NCI-H1694 (cell line): Measurements from ENCODE around the gene SLF2.

Experiments used
- DNase-seq: peaks from one replicate; lab custom pipeline; 2025; lab: John Stamatoyannopoulos, UW

The SLF2 gene

GRCh38 chr10:100981178-100981772 is 68.5 kb downstream of the SLF2 start:
- no peak for DNase-seq

GRCh38 chr10:100982916-100983830 is 70.4 kb downstream of the SLF2 start:
- no peak for DNase-seq

DNA sequence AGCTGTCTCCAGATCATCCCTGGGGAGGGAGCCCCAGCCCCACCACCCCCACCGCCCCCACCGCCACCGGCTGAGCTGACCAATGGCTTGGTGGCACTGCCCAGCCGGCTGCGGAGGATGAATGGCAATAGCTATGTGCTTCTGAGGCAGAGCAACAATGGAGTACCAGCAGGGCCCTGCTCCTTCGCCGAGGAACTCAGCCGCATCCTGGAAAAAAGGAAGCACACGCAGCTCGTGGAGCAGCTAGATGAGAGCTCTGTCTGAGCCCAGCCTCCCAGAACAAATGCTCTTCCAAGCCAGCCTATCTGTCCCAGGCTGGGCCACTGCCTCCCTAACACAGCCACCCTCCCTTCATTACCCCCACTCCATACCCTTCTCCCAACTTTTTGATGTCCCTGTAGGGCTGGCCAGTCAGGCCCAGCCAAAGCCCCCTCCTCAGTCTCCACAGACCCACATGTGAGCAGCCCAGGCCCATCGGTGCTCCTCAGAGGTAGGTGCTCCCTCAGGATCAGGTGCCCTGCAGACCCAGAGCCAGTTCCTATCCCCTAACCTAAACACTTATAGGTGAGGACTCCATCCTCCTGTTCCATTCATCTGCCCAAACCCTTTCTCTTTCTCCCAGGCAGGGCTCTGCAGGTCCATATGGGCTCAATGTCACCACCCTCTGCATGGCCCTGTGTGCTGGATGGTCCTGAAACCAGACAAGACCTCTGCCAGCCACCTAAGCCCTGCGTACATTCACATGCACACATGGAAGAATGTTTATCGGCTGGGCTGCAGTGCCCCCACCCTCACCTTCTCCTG is 71.3 kb downstream of the SLF2 start:
- DNase-seq, result no peak

DNA sequence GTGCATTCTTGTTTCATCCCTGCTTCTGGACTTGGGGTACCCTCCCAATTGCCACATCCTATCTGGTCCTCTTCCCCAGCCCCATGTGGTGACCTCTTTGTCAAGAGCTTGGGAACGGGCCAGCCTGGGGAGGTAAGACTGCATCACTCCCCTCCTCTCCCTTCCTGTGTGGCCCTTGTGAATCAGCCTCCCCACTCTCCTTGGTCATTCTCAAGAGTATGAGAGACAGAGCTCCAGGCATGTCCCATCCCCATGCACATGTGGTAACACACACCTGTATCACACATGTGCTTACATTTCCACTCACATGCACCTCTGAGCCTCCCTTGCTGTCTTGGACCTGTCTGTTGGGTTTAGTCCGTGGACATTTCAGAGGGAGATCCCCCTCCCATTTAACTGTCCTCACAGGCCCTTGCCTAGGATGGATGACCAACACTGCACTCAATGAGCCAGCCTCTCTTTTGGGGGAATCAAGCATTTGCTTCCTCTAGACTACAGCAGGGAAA is 72.0 kb downstream of the SLF2 start:
- no peak for DNase-seq

DNA sequence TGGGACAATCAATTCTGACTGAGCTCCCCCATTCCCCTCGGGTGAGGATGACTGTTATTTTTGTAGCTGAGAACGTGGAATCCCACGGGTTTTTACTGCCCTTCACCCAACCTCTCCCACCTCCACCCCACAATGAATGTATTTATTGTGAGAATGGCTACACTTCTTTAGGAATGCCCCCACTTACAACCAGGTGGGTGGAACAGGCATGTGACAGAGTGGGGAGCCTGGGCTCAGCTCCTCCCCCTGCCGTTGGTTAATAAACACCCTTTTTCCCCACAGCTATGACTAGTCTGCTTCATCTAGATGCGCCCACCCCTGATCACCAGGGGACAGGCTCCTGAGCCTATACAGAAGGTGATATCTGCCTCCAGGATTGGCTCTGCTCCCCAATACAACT is 72.6 kb downstream of the SLF2 start:
- no peak for DNase-seq

GRCh38 chr10:100986623-100986951 is 73.8 kb downstream of the SLF2 start:
- no peak for DNase-seq

DNA sequence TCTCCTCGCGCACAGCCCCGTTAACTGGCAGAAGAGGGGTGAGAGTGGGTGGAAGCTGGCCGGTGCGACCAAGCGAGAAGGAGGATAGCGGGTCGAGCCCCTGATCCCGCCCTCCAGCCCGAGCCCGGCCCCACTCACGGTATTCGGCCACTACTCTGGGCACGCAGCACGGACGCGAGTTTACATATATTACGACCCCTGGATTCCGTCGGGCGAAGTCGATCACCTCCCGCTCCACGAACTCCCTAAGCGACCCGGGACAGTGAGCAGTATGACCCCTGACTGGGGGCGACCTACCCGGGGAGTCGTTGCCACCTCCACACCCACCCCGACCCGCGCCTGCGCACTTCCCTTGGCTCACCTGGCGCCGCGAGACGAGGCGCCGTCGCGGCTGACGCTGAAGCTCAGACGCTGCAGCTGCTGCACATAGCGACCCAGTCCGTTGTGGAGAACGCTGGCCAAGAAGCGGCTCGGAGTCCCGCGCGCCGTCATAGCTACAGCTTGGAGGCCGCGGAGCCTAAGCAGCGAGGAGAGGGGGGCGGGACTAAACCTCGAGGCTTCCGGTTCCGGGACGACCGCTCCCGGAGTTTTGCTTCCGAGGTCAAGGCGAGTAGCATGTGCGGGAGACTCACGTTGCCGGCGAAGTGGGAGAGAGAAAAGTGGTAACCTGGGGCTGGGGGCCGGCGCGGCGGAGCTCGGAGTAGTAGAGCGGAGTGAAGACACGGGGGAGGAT is 74.4 kb downstream of the SLF2 start, which contains the start of the genes MRPL43 and TWNK:
Gene MRPL43 (minus strand): TSS at position 546 of the 733 bp plus-strand sequence. CDS start 54 bp downstream, at position 492.
Gene TWNK (plus strand): TSS at position 592 of the 733 bp plus-strand sequence. CDS start 668 bp downstream, outside the sequence.
- DNase-seq, result peak; percentile 39

- no peak for DNase-seq
These were observed 74.9 kb downstream of the SLF2 start for GRCh38 chr10:100987685-100988049.

- no peak for DNase-seq
These were observed 75.4 kb downstream of the SLF2 start for GRCh38 chr10:100988166-100988565.

GRCh38 chr10:100989088-100989487 is 76.3 kb downstream of the SLF2 start:
- no peak for DNase-seq

- DNase-seq, result no peak
These were observed 81.4 kb downstream of the SLF2 start for GRCh38 chr10:100993986-100994708.

DNA sequence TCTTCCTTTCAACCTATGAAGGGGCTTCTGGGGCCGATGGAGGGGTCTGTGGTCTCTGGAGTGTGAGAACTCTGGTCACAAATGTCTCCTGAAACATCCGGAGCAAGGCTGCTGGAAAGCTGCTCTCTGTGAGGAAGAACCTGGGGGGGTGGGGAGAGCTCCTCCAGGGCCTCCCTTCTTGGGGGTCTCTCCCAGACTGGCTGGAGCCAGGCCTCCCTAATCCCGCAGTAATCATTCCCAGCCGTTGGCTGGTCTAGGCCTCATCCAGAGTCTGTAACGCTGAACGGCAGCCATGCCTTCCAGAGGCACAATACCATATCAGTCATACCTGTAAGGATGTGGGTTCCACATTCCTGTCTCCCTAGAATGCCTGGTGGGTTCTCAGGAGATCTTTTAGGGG is 82.4 kb downstream of the SLF2 start:
- DNase-seq, result no peak

GRCh38 chr10:100996678-100997359 is 84.1 kb downstream of the SLF2 start:
- DNase-seq, result no peak

DNA sequence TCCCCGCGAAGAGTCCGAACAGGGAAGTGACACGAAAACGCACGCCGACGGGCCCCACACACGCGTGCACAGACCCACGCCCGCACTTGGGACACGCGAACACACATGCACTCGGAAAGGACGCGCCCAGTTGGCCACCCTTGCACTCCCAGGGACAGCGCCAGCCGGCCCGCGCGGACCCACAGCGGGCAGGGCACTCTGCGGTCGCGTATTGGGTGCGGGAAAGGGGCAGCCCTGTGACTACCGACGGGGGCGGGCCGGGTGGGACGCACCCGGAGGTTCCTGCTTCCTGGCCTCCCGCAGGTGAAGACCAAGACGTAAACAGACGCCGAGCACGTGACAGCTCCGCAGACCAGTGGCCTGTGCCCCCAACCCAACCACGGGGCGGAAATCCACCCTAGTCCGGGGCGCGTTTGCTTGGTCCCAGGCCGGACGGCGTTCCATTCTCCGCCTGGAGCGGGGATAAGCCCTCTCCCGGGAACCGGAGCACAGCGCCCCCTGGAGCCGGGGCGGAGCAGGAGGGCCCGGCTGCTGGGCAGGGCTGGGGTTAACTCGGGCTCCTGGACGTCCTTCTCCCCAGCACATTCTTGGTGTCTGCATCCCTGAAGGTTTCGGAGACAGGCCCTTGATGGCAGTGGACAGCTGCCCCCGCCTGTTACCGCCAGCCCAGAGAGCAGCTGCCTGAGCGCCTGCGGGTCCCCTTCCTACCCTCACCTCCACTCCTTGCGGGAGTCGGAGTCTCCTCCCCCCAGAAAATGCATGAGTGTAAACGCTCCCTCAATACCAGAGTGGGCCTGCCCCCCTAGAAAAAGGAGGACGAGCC is 84.8 kb downstream of the SLF2 start:
- peak; percentile 29 for DNase-seq

DNA sequence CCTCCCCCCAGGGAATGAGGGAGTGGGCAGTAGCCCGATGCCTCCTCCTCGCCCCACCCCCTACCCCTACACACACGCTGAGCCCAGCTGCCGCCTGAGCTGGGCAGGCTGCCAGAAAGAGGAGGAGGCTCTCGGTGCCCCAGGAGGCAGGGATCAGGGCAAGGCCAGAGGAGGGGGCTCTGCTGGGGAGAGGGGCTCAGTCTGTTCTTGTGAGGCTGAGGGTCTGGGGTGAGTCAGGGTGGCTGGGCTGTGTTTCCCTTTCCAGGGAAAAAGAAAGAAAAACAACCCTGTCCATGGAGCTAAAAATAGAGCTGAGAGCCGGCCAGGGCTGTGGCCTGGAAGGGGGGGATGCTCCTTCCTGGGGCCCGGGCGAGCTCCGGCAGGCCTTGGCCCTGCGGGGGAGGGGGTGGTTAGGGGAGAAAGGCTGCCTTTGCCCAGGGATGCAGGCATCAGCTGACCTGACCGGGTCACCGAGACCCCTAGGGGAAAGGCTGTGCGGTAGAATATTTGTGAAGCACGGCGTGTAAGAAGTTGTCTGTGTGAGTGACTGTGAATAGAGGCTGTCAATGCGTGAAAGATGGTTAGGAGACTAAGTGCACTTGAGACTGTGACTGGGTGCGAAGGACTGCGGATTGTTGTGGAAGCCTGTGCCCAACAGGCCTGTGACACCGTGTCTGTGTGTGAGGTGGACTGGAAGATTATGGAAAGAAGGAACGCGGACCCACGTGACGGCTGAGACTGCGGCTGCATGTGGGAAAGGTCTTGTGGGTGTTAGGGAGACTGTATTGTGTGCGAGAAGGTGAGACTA is 85.6 kb downstream of the SLF2 start:
- peak; percentile 77 for DNase-seq

- peak; percentile 29 for DNase-seq
These were observed 86.4 kb downstream of the SLF2 start for GRCh38 chr10:100998991-100999741.

DNA sequence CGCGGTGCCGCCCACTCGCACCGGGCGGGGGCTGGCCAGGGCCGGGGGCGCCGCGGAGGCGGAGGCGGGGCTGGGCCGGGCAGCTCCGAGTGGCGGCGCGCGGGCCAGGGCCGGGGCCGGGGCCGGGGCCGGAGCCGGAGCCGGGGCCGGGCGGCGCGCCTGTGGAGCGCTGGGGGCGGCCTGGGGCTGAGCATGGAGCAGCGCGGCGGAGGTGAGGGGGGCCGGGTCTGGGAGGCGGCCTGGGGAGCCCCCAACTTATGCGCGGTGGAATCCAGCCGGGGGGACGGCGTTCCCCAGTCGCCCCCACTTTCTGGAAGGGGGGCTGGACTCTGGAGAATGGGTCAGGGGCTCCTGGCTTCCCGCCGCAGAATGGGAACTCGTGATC is 87.0 kb downstream of the SLF2 start, which contains the start of gene LZTS2:
Gene LZTS2 (plus strand): TSS at position 67 of the 385 bp plus-strand sequence. CDS start 2,731 bp downstream, outside the sequence.
- DNase-seq, result no peak
